Aorta (tissue), 5 donors: ENCODE results near the gene MAB21L3. TPM values are rescaled to one million over a fixed set of nuclear protein-coding genes. Genes with fewer than 3 reads are reported as not detected.

Experiments
- ATAC-seq: fragments of 200-7000 bp; cut with Tn5 transposase; one replicate; pipeline ENCODE4 v1.9.1; 2022; ENCODE audit warnings: moderate library complexity; ENCODE audit not compliant: low FRiP score
- DNase-seq, 2 donors: peaks; one replicate each; pipeline ENCODE4 v3.0.0-alpha.2; 2020
- H3K27ac ChIP-seq, 2 donors: one replicate each; pipeline ENCODE4 v1.5.1; 2013; ENCODE audit warnings: low read length in 2 of 2, mild to moderate bottlenecking in 2 of 2, moderate library complexity in 2 of 2, control low read depth in 1 of 2, inconsistent platforms in 1 of 2, low read depth in 1 of 2
- H3K27me3 ChIP-seq, 2 donors: one replicate each; pipeline ENCODE4 v1.6.1; 2013; ENCODE audit warnings: control low read depth in 1 of 2, low read length in 1 of 2, mild to moderate bottlenecking in 1 of 2, moderate library complexity in 1 of 2; ENCODE audit not compliant: insufficient read depth in 2 of 2, control insufficient read depth in 1 of 2
- H3K36me3 ChIP-seq, 2 donors: one replicate each; pipeline ENCODE4 v1.6.1; 2013; ENCODE audit warnings: control low read depth in 1 of 2, low read length in 1 of 2, mild to moderate bottlenecking in 1 of 2; ENCODE audit not compliant: insufficient read depth in 2 of 2, control insufficient read depth in 1 of 2
- H3K4me1 ChIP-seq, 2 donors: one replicate each; pipeline ENCODE4 v1.6.1; 2013; ENCODE audit warnings: low read length in 2 of 2, control low read depth in 1 of 2, mild to moderate bottlenecking in 1 of 2, moderate library complexity in 1 of 2; ENCODE audit not compliant: insufficient read depth in 2 of 2, control insufficient read depth in 1 of 2
- H3K4me3 ChIP-seq, 2 donors: one replicate each; pipeline ENCODE4 v1.5.1; 2013; ENCODE audit warnings: low read length in 2 of 2, control low read depth in 1 of 2, mild to moderate bottlenecking in 1 of 2
- H3K9me3 ChIP-seq: one replicate; pipeline ENCODE4 v1.6.1; 2013; ENCODE audit warnings: mild to moderate bottlenecking, low read length; ENCODE audit not compliant: control insufficient read depth
- WGBS, 2 donors: extraction: QIAGEN DNeasy Blood & Tissue Kit; methylation state at CpG; one replicate each; pipeline ENCODE4 v1.1.7; 2013; 5-methylcytosine and 5-hydroxymethylcytosine counted together
- intact Hi-C, 2 donors: fragments of 100-400 bp; cut with DNase I; formaldehyde crosslinking; loops; one replicate each; pipeline versions ENCODE4 v1.14.2 to v1.15.0; 2022
- polyA plus RNA-seq, 2 donors: library from polyadenylated mRNA; stranded (reverse); fragments of 200-250 nt; gene quantifications; one replicate each; pipeline ENCODE4 v1.2.3, GENCODE V29; 2013
- total RNA-seq, 2 donors: library from RNA; stranded (reverse); fragmentation: NEBNext Ultra II Directional; extraction: Animal tissue kit (Norgen Biotek cat#: 25700); gene quantifications; one replicate each; pipeline ENCODE4 v1.2.1, GENCODE V29; 2021
- donor health status: healthy with polysubstance abuse.
- donor health status: Bipolar disorder and iron deficiency.
- donor health status: DM: no; HTN: no; CAD: no.
- donor health status: DM: no; HTN: no; CAD: no.
- donor health status: DM: yes; HTN: yes; CAD: no.

The MAB21L3 gene
- total and polyA plus RNA-seq, 4 donors: 0.25 TPM; not detected in 3

- intact Hi-C loops: loop anchor here in 1 of 2 donors (10.0 kb wide), 1 partner anchor 188 kb away; no protein-coding TSS in a partner anchor
- Histone ChIP-seq H3K36me3 (no peaks in the 10 kb centered on the region), H3K4me3 (no peak overlapping the region), H3K27me3 (no peaks in the 10 kb centered on the region), H3K9me3 (no peaks in the 10 kb centered on the region), H3K4me1 (peaks cover 0 to 2% of the 10 kb centered on the region in 2 donors), H3K27ac (no peak overlapping the region)
- ATAC-seq (no peak), DNase-seq (no peak)
- 83 to 85% methylated on average over 13 of the region's 13 CpGs for WGBS, 2 donors
Observed at GRCh38 chr1:116127123-116127847, 16.1 kb downstream of the MAB21L3 start.

DNA sequence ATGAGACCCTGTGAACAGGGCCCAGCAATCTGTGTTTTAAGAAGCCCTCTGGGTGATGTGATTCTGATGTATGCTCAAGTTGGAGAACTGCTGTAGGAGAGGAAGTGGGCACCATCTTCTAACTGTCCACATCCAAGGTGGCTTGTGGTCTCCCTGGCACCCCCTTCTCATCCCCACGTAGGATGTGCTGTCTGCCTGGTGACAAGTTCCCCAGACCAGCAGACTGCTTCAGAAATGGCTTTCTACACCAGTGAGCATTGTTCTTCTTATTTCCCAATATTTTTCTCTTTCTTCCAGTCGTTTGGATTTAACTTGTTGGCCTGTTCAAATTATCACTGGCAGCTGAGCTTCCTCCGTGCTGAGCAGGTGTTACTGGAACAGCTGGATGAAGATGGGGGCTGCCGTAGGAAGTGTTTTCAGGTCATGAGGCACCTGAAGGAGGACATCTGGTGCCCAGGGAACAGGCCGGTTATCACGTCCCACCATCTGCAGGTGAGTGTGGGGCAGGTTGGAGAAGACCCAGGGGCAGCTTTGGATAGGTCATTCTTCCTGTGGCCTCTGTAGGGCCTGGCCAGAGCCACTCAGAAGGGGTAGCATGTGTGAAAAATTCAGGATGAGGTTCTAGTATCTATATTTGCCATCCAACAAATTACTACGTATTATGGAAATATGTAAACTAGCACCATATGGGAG lies 16.8 kb downstream of the MAB21L3 start:
- Histone ChIP-seq H3K4me1 (no peaks in the 10 kb centered on the region), H3K27ac (no peak overlapping the region), H3K4me3 (no peak overlapping the region), H3K9me3 (no peaks in the 10 kb centered on the region), H3K36me3 (no peaks in the 10 kb centered on the region), H3K27me3 (no peaks in the 10 kb centered on the region)
- DNase-seq: no peak
- no peak for ATAC-seq
- intact Hi-C loops: loop anchor here in 1 of 2 donors (10.0 kb wide), 1 partner anchor 187 kb away; no protein-coding TSS in a partner anchor
- 80 to 89% methylated on average over 7 of the region's 7 CpGs for WGBS, 2 donors

DNA sequence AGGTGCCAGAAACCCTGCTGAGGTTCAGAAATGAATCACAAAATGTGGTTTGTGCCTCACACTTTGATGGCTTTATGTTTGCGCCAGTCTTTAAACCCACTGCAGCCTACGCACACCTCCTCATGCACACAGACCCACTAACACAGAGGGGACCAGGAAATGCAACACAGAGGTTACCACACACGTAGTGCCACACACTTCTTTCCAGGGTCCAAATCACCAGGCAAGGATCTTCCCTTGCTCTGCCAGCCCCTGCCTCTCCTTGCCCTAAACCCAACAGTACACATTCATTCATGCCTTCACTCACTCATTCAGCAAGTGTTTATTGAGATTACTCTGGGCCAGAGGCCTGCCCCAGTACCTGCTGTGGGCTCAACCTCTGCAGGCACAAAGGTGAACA lies 17.5 kb downstream of the MAB21L3 start:
- Histone ChIP-seq H3K9me3 (no peaks in the 10 kb centered on the region), H3K36me3 (no peaks in the 10 kb centered on the region), H3K4me3 (no peak overlapping the region), H3K27ac (no peak overlapping the region), H3K27me3 (no peaks in the 10 kb centered on the region), H3K4me1 (no peaks in the 10 kb centered on the region)
- no peak for ATAC-seq
- 89 to 91% methylated on average over 3 of the region's 3 CpGs for WGBS, 2 donors
- intact Hi-C loops: loop anchor here in 1 of 2 donors (10.0 kb wide), 1 partner anchor 186 kb away; no protein-coding TSS in a partner anchor
- DNase-seq: no peak

DNA sequence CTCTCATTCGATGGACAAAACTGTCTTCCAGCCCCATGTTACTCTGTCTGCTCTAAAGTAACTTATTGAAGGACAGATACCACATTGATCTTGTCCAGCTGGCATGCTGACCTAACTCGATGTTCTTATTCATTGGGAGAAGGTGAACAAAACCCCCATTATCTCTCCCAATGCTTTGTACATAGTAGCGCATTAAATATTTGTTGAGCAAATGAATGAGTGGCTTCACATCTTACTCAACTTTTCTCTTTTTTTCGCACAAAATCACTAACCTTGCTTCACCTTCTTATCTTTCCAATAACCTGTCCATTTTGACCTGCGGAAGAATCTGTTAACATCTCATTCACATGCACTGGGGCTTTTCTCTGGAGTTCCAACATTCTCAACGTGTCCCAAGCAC lies 18.3 kb downstream of the MAB21L3 start:
- ATAC-seq (no peak), DNase-seq (no peak)
- no peak overlapping the region for H3K27ac ChIP-seq
- H3K4me3 ChIP-seq: no peak overlapping the region
- H3K36me3 ChIP-seq: no peaks in the 10 kb centered on the region
- H3K4me1 ChIP-seq: no peaks in the 10 kb centered on the region
- 89 to 90% methylated on average over 6 of the region's 6 CpGs for WGBS, 2 donors
- H3K9me3 ChIP-seq: no peaks in the 10 kb centered on the region
- H3K27me3 ChIP-seq: no peaks in the 10 kb centered on the region
- intact Hi-C loops: loop anchor here in 1 of 2 donors (10.0 kb wide), 1 partner anchor 185 kb away; no protein-coding TSS in a partner anchor

DNA sequence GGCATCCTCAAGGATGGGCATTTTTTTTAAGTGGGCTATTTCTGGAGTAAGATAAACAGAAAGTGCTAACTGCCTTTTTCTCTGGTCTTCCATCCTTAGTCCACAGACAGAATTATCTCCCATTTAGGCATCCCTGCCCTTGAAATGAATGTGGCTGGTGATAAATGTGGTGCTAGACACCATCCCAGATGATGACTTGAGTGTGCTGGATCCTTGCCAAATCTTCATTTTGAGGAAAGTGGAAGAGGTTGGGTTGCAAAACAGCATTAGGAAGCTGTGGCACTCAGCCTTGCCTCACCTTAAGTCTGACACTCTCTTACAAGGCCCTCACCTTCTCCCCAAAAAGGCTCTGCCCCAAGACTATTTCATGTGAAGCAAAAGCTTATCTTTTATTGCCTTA lies 19.2 kb downstream of the MAB21L3 start:
- ATAC-seq (no peak), DNase-seq (no peak)
- Histone ChIP-seq H3K27me3 (no peaks in the 10 kb centered on the region), H3K36me3 (no peaks in the 10 kb centered on the region), H3K9me3 (no peaks in the 10 kb centered on the region), H3K4me3 (no peak overlapping the region), H3K4me1 (no peaks in the 10 kb centered on the region), H3K27ac (no peak overlapping the region)
- intact Hi-C loops: loop anchor here in 1 of 2 donors (10.0 kb wide), 1 partner anchor 214 kb away; no protein-coding TSS in a partner anchor

DNA sequence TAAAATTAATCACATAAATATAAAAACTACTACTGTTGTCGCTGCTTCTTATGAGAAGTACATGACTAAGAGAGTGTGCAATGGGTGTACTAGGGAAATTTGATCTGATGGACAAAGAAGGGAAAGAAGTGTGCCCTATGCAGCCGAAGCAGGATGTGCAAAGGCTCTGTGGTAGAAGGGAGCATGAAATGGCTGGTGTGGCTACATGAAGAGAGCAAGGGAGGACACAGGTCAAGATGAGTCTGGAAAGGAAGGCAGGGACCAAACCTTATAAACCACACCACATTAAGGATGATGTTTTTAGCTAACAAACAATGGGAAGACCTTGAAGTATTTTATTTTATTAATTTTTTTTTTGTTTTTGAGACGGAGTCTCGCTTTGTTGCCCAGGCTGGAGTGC lies 20.0 kb downstream of the MAB21L3 start:
- 84 to 94% methylated on average over 4 of the region's 4 CpGs for WGBS, 2 donors
- H3K27ac ChIP-seq: no peak overlapping the region
- H3K4me3 ChIP-seq: no peak overlapping the region
- H3K27me3 ChIP-seq: no peaks in the 10 kb centered on the region
- H3K9me3 ChIP-seq: no peaks in the 10 kb centered on the region
- ATAC-seq: no peak
- DNase-seq: no peak
- intact Hi-C loops: loop anchor here in 1 of 2 donors (10.0 kb wide), 1 partner anchor 214 kb away; no protein-coding TSS in a partner anchor
- no peaks in the 10 kb centered on the region for H3K4me1 ChIP-seq
- H3K36me3 ChIP-seq: no peaks in the 10 kb centered on the region

GRCh38 chr1:116131866-116132605 lies 20.8 kb downstream of the MAB21L3 start:
- DNase-seq (no peak), ATAC-seq (no peak)
- Histone ChIP-seq H3K27me3 (no peaks in the 10 kb centered on the region), H3K4me1 (no peaks in the 10 kb centered on the region), H3K9me3 (no peaks in the 10 kb centered on the region), H3K4me3 (no peak overlapping the region), H3K27ac (no peak overlapping the region), H3K36me3 (no peaks in the 10 kb centered on the region)
- 81 to 91% methylated on average over 9 of the region's 9 CpGs for WGBS, 2 donors
- intact Hi-C loops: loop anchor here in 1 of 2 donors (10.0 kb wide), 1 partner anchor 213 kb away; no protein-coding TSS in a partner anchor

- no peak overlapping the region for H3K27ac ChIP-seq
- H3K4me3 ChIP-seq: no peak overlapping the region
- intact Hi-C loops: loop anchor here in 1 of 2 donors (10.0 kb wide), 1 partner anchor 211 kb away; no protein-coding TSS in a partner anchor
- no peaks in the 10 kb centered on the region for H3K9me3 ChIP-seq
- WGBS, 2 donors: 61 to 67% methylated on average over 8 of the region's 8 CpGs
- no peaks in the 10 kb centered on the region for H3K27me3 ChIP-seq
- H3K36me3 ChIP-seq: no peaks in the 10 kb centered on the region
- no peaks in the 10 kb centered on the region for H3K4me1 ChIP-seq
- ATAC-seq (no peak), DNase-seq (no peak)
Observed at GRCh38 chr1:116133696-116134475, 22.7 kb downstream of the MAB21L3 start.
